Activated T-cell treated with anti-CD3 and anti-CD28 coated beads for 48 hours (primary cell): ENCODE data around the gene AKAP8L.
"Not testable (repeated sequence)": the region's sequence is repeated elsewhere in the genome, so short reads cannot be mapped to it uniquely, and the experiment has no call there.

Source experiments
- DNase-seq: peaks from one replicate; pipeline ENCODE4 v3.0.0-alpha.2; 2020; ENCODE audit warnings: low read depth

The AKAP8L gene

DNA sequence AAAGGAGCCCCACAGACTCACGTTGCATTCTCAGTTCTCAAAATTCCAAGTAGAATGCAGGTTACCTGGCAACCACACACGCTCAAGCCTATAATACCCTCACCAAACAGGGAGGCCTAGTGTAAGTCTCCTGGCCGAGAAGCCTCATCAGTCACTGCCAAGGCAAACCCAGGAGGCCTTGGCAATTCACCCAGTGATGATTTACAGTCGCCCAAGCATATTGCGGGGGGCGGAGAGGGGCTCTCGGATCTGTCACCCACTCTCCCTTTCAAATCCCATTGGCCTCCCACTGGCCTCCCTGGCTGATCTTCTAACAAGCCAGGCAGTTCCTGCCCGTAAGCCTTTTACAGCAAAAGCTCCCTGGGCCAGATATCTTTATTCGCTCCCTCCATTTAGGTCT, 1.1 kb downstream of the AKAP8L start:
- no peak for DNase-seq

DNA sequence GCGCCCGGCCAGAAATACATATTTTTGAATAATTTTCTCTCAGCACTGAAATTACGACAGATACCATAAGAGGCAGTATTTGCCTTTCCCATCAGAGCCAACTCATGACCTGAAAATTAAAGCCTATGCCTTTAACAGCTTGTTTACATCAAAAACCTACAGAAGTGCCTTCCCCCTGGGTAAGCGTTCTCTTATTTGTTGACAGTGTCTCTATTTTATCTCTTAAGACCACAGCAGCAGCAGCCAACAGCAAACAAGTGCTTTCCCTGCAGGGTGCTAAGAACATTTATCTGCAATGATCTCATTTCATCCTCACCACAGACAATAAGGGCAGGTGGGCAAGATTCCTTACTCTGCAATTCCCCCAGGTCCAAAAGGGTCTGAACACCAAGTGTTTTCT, 6.0 kb downstream of the AKAP8L start:
- no peak for DNase-seq

DNA sequence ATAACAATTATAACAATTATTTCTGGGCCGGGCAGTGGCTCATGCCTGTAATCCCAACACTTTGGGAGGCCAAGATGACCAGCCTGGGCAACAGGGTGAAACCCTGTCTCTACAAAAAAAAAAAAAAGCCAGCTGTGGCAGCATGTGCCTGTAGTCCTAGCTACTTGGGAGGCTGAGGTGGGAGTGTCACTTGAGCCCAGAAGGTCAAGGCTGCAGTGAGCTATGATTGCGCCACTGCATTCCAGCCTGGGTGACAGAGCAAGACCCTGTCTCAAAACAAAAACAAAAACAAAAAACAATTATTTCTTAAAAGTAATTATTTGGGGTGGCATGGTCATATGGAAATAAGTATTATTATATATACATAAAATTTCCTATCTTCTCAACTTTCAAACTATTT, 7.4 kb downstream of the AKAP8L start:
- not testable (repeated sequence) for DNase-seq

DNA sequence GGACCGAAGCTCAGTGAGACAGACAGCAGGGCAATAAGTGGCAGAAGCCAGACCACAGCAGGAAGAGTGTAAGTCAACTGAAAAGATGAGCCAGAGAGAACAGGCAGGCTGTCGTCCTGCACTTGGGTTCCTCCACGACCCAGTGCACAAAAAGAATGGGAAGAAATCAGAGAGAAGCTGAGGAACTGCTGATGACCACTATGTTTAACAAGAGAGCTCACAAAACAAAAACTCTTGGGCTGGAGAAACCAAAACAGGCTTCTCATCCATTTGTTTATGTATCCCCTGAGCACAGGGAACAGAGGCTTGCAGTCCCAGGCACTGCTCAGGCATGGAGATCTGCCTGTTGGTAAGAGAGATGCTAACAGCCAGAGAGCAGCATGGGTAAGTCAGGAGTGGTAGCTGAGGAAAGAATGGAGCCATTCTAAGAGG, 14.0 kb downstream of the AKAP8L start:
- no peak for DNase-seq

DNA sequence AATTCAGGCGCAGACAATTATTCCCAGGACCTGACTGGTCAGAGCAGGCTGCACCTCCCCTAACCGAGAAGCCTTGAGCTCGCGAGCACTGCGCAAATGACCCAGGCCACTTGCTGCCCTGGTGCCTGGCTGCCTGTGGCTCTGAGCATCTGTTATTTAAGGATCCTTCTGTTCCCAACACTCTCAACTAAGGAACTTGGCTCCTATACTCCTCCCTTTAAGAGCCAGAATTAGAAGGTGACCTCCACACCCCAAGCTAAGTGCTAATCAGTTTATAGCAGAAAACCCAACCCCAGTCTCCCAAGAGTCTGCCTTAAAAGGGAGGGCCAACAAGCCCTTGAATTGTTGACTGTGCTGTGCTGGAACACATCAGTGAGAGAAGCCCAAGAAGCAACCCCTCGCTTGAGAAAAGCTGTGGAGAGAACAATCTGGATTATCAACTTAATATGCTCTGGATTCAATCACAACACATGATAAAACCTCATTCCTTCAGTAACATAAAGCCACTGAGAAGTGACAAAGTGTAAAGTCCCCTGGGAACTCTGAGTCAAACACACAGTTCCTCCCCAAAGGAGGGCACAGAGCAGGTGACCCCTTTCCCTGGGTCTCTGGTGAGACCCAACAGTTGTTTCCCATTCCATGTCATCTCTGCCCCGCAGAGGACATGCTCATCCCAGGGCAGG, 14.6 kb downstream of the AKAP8L start:
- no peak for DNase-seq

DNA sequence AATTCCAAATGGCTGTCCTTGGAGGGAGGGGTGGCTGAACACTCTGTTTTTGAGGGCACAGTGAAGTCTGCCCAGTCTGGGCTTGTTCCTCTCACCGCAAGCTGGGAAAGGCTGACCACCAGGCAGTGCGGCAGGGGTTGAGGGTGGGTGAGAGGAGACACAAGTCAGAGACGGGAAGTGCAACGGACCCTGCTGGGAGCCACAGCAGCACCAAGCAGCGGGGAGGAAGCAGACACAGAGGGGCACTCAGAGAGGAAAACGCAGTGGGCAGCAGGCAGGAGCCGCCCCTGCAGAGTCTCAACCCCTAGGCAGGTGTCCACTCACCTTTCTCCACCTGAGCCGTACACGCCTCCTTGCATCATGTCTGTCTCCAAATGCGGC, 15.6 kb downstream of the AKAP8L start:
- DNase-seq = no peak

DNA sequence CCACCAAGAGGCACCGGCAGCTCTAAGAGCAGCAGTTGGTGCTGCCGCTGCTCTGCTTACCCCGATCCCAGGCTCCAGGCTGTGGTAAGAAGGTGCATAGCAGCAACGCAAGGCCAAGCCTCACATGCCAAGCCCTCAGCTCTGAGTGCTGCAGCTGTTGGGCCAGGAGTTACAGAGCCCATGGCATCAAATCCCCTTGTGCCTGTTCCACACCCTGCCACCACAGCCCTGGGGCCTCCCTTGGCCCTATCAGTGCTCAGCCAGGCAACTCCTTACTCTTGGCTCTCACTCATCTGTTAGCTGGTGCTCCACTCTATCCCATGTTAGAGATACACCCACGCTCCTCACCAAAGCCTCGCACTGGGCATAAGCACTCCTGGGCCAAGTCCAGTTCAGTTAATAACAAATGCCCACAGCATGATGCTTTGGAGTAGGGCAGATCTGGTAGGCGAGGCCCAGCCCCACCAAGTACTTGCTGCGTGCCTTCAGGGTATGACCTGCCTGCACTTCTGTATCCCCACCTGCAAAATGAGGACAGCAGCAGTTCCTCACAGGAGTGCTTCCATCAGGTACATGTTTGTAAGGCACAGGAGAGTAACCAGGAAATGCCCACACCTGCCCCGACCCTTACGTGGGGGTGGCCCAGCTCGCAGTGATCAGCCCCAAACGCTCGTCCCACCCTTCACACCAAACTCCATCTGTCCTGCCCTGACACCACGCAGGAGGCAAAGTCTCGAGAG, 16.2 kb downstream of the AKAP8L start:
- no peak for DNase-seq

DNA sequence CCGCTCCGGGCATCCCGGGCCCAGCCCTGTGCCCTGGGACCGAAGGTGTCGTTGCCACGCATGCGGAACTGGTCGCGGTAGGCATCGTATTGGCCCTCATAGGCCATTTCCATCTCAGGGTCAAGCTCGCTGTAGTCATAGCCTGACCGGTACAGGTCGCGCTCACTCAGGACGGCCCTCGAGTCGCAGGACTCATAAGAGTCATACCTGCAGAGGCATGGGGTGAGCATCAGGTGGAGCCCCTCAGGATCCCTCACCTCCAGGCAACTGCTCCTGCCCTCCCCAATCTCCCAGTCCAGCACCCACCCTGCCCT, 17.4 kb downstream of the AKAP8L start:
- no peak for DNase-seq

DNA sequence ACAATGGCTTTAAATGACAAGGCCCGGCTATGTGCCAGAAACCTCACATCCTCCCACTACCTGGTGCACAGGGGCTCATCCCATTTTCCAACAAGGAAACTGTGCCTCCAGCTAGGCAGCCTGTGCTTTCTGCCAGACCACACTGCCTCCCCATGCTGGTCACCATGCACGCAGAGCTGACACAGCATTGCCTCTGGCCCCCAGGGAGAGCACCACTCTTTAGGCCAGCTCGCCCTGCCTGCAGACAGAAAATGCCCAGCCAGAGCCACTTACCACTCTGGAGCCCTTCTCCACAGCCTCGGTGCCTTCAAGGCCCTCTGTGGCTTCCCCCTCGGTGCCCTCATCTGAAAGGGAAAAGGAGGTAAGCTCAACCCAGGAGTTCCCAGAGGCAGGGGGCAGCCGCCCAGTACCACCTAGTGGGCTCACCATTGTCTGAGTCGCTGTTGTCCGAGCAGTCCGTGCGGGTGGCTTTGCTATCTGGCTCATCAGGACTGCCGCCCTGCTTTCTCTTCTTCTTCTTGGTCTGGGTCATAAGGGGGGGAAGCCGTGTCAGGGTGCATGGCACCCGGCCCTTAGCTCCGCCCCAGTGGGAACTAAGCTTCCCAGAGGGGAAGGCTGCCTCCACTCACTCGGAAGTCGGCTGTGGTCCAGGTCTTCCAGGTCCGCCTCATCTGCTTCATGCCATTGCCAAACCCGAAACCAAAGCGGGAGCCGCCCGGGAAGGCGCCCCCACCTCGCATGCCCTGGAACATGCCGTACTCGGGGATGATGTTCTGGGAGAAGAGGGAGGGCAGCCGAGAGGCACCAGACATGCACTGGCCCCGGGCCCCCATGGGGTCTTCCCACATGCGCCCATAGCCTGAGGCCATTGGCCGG, 18.0 kb downstream of the AKAP8L start:
- no peak for DNase-seq

DNA sequence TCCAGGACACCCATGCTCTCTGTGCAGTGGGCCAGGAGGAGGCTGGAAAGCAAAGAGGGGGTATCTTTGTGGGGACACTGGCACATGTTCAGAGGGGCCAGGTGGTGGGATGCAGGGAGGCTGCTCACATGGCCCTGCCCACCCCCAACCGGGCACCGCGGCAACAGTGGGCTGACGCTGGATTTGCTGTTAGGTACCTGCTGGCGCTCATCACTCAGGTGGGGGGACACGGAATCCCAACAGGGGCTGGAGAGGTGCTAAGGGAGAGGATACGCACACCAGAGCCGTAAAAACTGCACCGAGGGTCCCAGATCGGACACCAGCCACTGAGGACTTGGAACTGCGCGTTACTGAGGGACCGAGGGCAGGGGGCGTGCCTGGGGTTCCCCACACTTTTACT, 19.2 kb downstream of the AKAP8L start:
- no peak for DNase-seq

DNA sequence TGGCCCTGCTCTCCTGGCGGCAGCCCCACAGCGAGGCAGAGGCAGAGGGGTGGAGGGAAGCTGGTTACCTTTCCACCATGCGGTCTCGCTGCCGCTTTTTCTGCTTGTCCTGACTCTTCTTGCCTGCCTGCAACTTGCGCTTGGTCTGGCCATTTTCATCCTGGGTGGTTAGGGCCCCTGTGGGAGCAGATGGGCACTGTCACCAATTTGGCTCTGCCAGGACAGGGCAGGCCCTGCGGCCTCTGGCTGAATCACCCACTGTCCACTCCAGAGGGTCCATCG, 19.6 kb downstream of the AKAP8L start:
- DNase-seq = no peak

DNA sequence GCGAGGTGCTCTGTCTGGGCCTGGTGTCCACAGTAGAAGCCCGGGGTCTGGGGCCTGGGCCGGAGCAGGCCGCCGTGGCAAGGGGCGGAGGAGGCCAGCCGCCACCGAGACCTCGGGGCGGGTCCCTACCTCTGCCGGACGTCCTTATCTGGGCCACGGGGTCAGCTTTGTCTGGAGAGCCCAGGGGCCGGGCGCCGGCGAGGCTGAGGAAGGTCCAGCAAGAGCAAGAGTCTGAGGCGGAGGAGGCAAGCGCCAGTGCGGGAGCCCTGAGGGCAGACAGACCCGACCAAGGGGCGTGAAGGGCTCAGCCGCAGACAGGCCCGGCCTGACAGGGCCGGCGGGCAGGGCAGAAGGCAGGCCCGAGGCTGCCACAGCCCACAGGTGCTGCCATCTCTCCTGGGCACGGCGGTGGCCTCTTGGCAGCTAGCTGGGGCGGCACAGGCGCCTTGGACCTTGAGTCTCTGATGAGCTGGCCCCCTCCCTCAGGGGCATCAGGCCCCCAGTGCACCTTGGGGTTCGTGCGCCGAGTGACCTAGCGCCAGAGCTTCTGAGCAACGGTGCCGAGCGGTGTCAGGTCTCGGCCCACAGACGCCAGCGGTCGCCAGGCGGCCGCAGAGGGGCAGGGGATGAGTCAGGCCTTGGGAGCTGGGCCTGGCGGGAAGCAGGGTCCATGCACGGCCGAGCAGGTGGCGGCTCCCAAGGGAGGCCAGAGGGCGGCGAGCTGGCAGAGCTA, 20.1 kb downstream of the AKAP8L start:
- no peak for DNase-seq

DNA sequence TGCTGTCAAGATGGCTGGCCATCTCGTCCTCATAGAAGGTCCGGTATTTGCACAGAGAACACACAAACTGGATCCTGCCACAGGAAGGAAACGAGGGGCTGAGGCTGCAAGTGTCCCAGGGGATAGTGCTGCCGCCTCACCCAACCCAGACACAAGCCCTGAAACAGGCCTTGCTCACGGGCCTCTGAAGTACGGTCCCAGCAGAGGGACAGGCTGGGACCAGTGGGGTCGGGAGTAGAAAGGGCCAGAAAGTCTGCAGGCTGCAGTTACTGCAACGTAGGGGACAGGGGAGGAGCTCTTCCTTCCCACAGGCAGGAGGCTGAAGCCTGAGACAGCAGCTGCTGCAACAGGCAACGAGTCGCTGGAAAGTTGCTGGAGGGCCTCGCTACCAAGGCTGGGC, 21.0 kb downstream of the AKAP8L start:
- DNase-seq = no peak

DNA sequence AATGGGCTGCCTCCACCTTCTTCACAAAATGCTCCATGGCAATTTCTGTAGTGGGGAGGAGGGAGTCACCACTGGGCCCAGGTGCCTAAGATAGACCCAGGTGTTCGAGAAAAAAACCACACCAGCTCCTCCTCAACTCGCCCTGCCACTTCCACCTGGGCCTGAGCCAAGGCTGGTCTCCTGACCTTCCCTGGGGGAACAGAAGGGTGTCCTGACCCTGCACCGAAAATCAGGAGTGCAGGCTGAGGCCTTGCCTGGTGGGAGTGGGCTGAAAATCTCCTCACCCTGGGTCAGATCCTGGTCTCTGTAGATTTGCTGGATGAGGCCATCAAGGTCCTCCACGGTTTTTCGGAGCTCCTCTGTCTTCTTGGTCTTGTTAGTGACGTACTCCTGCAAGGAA, 21.6 kb downstream of the AKAP8L start:
- no peak for DNase-seq

DNA sequence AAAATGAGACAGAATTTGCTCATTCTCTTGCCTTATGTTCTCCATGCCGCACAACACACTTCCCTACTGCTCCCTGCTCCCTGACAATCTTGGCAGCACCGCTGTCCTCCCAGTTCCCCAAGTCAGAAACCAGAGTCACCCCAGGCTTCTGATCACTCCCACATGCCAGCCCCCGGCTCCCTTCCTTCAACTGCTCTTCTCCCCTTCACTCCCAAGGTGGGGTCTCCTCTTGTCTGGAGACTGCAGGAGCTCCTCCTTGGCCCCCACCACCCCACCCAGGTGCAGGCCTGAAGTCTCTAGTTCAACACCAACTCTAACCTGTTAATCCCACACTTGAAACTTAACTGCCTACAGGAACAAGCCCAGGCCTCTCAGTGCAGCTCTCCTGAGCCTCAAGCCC, 22.4 kb downstream of the AKAP8L start:
- no peak for DNase-seq

DNA sequence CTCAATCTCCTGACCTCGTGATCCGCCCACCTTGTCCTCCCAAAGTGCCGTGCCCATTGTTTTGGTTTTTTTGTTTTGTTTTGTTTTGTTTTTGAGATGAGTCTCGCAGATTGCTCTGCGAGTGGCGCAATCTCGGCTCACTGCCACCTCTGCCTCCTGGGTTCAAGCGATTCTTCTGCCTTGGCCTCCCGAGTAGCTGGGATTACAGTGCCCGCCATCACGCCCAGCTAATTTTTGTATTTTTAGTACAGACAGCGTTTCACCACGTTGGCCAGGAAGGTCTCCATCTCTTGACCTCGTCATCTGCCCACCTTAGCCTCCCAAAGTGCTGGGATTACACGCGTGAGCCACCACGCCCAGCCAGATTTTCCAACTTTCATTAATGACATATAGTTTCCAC, 23.5 kb downstream of the AKAP8L start:
- DNase-seq = not testable (repeated sequence)

DNA sequence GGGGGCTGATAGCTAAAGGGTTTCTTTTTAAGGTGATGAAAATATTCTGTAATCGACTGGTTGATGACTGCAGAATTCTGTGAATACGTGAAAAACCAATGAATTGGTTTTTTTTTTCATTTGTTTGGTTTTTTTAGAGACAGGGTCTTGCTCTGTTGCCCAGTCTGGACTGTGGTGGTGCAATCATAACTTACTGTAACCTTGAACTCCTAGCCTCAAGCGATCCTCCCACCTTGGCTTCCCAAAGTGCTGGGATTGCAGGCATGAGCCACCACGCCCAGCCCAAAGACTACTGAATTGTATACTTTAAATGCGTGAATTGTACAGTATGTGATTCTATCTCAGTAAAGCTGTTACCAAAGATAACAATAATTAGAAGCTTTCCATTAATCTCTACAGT, 24.4 kb downstream of the AKAP8L start:
- no peak for DNase-seq

DNA sequence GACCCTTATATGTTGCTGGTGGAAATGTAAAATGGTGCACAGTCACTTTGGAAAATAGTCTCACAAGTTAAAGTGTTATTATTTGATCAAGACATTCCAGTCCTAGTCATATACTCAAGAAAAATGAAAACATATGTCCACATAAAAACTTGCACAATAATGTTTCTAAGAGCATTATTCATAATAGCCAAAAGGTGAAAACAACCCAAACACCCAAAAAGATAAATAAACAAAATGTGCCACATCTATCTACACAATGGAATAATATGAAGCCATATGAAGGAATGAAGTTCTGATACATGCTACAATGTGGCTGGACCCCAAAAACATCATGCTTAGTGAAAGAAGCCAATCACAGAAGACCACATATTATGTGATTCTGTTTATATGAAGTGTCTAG, 24.8 kb downstream of the AKAP8L start:
- no peak for DNase-seq

DNA sequence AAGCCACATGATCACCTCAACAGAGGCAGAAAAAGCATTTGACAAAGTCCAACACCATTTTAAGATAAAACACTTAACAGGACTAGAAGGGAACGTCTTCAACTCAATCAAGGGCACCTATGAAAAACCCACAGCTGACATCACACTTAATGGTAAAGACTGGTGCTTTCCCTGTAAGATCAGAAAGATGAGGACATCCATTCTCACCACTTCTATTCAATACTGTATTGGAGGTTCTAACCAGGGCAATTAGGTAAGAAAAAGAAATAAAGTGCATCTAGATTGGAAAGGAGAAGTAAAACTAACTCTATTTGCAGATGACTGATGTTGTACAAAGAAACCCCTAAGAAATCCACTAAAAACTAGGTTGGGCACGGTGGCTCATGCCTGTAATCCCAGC, 28.0 kb downstream of the AKAP8L start:
- no peak for DNase-seq

DNA sequence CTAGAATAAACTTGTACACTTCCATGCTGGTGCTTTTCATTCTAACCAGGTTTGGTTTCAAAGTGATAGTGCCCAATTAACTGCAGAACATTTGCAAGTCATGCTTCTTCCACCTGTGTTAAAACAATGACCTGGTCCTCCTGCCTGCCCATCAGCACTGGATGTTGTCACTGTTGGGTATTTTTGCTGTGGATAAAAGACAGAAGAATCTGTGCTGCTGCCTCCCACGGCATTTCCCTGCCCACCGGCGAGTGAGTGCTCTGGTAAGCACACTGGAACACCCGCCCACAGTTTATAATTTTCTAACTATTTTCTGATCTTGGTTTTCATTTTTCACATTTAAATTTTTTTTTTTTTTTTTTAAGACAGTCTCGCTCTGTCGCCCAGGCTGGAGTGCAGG, 36.9 kb downstream of the AKAP8L start:
- no peak for DNase-seq

DNA sequence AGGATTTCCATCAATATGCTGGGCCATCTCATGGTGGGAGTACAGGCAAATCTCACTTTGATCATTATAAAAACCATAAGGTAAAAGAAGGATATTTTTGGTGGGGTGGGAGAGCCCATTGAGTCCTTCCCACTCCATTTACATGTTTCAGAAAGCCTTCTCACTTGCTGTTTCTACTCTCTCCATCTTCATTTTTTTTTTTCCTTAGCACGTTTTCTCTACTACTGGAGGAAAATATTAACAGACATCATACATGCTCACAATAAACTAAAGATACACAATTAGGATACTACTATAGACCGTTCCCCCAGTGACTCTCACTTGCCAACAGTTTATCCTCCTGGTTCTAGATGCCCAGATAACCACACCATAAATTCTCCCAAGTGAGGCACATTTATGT, 37.4 kb downstream of the AKAP8L start:
- DNase-seq = no peak

DNA sequence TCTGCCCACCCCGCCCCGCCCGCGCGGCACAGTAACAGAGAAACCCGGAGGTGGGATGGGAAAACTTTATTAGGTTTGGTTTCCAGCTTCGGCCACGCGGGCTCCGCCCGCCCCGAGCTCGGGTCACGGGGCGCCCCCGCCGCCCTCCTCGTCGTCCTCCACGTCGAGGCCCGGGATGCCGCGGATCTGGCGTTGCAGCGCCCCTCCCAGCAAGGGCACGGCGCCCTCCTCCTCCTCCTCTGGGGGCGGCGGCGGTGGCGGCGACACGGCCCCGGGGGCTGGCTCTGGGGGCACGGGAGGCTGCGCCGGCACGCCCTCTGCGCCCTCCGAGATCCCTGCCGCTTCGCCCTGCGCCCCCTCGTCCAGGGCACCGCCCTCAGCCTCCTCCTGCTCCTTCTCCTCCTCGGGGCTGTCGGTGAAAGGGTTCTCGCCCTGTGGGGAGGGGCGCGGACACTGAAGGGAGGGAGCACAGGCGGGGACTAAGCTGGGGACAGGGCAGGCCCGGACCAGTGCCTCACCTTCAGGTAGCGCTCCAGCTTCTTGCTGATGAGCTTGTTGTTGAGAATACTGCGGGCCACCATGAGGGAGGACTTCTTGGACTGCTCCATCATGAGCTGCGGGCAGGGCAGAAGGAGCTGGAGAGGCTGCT, 38.7 kb downstream of the AKAP8L start:
- DNase-seq = no peak
